Right lobe of liver (tissue), 4 donors: ENCODE data around the gene CCL25.

Experiments
- CTCF ChIP-seq, 4 donors: fragments of 200-600 bp in 3 of 4; fragments of 450-650 bp in 1 of 4; IDR thresholded peaks; one replicate each; pipeline versions ENCODE4 v1.5.1 to v1.8.0; 2016 to 2022; ENCODE audit warnings: antibody characterized with exemption in 4 of 4, mild to moderate bottlenecking in 2 of 4
- POLR2A ChIP-seq: fragments of 450-650 bp; IDR thresholded peaks from one replicate; pipeline ENCODE4 v1.6.1; 2017; ENCODE audit warnings: antibody characterized with exemption, mild to moderate bottlenecking
- donor health status: DM: no; HTN: no; CAD: no.
- donor health status: DM: no; HTN: no; CAD: no.
- donor health status: DM: no; HTN: yes; CAD: no.

GRCh38 chr19:8080832-8081231, 28.3 kb downstream of the CCL25 start:
- TF ChIP-seq POLR2A (no peak), CTCF (IDR thresholded peaks at IDR 0.05) (no peak)
